Thyroid gland (tissue), 4 donors: ENCODE data around the gene NOXA1.

ENCODE experiments used
- CTCF ChIP-seq, 6 experiments: fragments of 200-600 bp in 3 of 6; fragments of 450-650 bp in 3 of 6; sonication (generic) in 3 of 6; IDR thresholded peaks; one replicate each; pipeline ENCODE4 v1.5.1; 2016 to 2019; ENCODE audit warnings: antibody characterized with exemption in 6 of 6, mild to moderate bottlenecking in 2 of 6, inconsistent platforms in 1 of 6, moderate library complexity in 1 of 6
- POLR2A ChIP-seq, 2 donors: fragments of 450-650 bp; IDR thresholded peaks; one replicate each; pipeline ENCODE4 v1.6.1; 2017; ENCODE audit warnings: antibody characterized with exemption in 2 of 2, mild to moderate bottlenecking in 2 of 2, moderate library complexity in 1 of 2

- TF ChIP-seq CTCF (IDR thresholded peaks at IDR 0.05): no peak
- TF ChIP-seq POLR2A (IDR thresholded peaks at IDR 0.05): no peak
These were observed 27.0 kb upstream of the NOXA1 start for GRCh38 chr9:137396227-137396626.
